Effector memory CD4-positive, alpha-beta T cell (primary cell): ENCODE data around the gene HOXC9.

Source experiments
- DNase-seq, 3 donors: peaks; one replicate each; pipeline ENCODE4 v3.0.0-alpha.2; 2020
- H3K27ac ChIP-seq: 2 replicates; pipeline ENCODE4 v1.7.0; 2013; ENCODE audit warnings: mild to moderate bottlenecking, low read length, moderate library complexity; ENCODE audit not compliant: insufficient read depth, poor library complexity, severe bottlenecking
- H3K27me3 ChIP-seq: replicated peaks from 2 replicates; pipeline ENCODE4 v1.7.0; 2013; ENCODE audit warnings: mild to moderate bottlenecking, low read length; ENCODE audit not compliant: insufficient read depth, control insufficient read depth, poor library complexity, severe bottlenecking
- H3K36me3 ChIP-seq: 2 replicates; pipeline ENCODE4 v1.7.0; 2013; ENCODE audit warnings: mild to moderate bottlenecking, low read length, moderate library complexity; ENCODE audit not compliant: control insufficient read depth, insufficient read depth
- H3K4me1 ChIP-seq: 2 replicates; pipeline ENCODE4 v1.7.0; 2013; ENCODE audit warnings: low read length, mild to moderate bottlenecking; ENCODE audit not compliant: control insufficient read depth, insufficient read depth, poor library complexity, severe bottlenecking
- H3K4me3 ChIP-seq: 2 replicates; pipeline ENCODE4 v1.7.0; 2013; ENCODE audit warnings: low read length, low read depth, mild to moderate bottlenecking; ENCODE audit not compliant: insufficient read depth, poor library complexity, severe bottlenecking
- H3K9me3 ChIP-seq: 2 replicates; pipeline ENCODE4 v1.7.0; 2013; ENCODE audit warnings: mild to moderate bottlenecking, low read length, moderate library complexity; ENCODE audit not compliant: control insufficient read depth

HOXC9 gene

GRCh38 chr12:53996240-53997203 lies 3.4 kb upstream of the HOXC9 start:
- no peak for DNase-seq
- Histone ChIP-seq H3K27ac (no peak overlapping the region), H3K4me3 (peak overlapping the region; percentile 65), H3K27me3 (peaks cover 98% of the 10 kb centered on the region), H3K9me3 (no peaks in the 10 kb centered on the region), H3K4me1 (peaks cover 44% of the 10 kb centered on the region), H3K36me3 (no peaks in the 10 kb centered on the region)

DNA sequence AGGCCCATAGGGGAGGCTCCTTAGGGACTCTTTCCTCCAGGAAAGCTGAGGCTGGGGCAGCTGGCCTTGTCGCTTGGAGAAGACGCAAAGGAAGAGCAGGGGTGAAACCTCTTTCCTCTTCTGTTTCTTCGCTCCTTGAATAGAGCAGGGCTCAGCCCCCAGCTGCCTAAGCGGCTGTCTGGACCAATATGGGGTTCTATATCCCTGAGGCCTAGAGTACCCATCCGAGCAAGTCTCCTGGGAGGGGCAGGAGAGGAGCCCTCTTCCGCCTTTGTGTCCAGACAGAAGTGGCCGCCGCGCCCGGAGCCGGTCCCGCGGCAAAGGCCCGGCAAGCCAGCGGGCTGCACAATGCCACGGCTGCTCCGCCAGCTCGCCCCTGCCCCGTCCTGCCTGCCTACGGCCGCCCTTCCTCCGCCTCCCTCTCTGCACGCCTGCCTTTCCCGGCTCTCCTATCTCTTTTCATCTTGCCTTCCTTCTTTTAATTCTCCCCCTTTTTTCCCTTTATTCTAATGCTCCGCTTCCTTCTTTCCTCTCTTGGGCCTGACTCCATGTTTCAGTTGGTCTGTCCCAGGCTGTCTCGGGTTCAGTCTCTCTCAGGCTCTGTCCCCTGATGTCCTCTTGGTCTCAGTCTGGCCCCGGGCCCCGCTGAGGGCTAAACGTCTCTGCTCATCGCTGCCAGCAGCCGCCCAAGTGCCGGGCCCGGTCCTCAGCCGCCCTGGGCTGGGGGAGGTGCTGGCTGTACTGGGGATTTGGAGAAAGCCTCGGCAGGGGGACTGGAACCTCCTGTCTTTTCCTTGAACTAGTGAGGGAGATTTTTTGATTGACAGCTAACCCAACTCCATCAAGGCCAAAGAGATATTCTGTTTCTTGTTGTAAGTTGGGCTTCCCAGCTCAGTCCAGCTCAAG lies 2.5 kb upstream of the HOXC9 start:
- no peak for DNase-seq
- Histone ChIP-seq H3K9me3 (no peaks in the 10 kb centered on the region), H3K4me3 (no peak overlapping the region), H3K27me3 (peaks cover 98% of the 10 kb centered on the region), H3K4me1 (peaks cover 44% of the 10 kb centered on the region), H3K36me3 (no peaks in the 10 kb centered on the region), H3K27ac (no peak overlapping the region)

- H3K4me1 ChIP-seq, result peaks cover 44% of the 10 kb centered on the region
- H3K27ac ChIP-seq, result no peak overlapping the region
- H3K9me3 ChIP-seq, result no peaks in the 10 kb centered on the region
- peaks cover 98% of the 10 kb centered on the region for H3K27me3 ChIP-seq
- no peak overlapping the region for H3K4me3 ChIP-seq
- no peak for DNase-seq
- H3K36me3 ChIP-seq, result no peaks in the 10 kb centered on the region
Observed at GRCh38 chr12:53998110-53998899, 1.7 kb upstream of the HOXC9 start.

DNA sequence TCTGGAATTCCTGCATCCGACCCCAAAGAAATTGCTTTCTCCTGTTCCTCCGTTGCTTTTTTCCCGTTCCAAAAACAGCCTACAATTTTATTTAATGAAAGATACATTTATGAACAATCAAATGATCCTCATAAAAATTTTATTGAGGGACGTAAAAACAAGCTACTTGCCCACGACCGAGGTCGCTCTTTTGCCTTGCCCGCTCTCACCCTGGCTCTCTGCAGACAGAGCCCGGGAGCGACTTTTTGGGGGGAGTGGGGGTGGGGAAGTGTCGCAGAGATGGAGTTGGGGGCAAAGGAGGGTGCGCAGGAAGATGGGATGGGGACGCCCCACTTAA lies 1.1 kb upstream of the HOXC9 start:
- H3K36me3 ChIP-seq, result no peaks in the 10 kb centered on the region
- peaks cover 44% of the 10 kb centered on the region for H3K4me1 ChIP-seq
- DNase-seq, result no peak
- no peak overlapping the region for H3K27ac ChIP-seq
- no peaks in the 10 kb centered on the region for H3K9me3 ChIP-seq
- no peak overlapping the region for H3K4me3 ChIP-seq
- peaks cover 96% of the 10 kb centered on the region for H3K27me3 ChIP-seq

- Histone ChIP-seq H3K4me3 (no peak overlapping the region), H3K27ac (no peak overlapping the region), H3K27me3 (peaks cover 96% of the 10 kb centered on the region), H3K4me1 (peaks cover 39% of the 10 kb centered on the region), H3K9me3 (no peaks in the 10 kb centered on the region), H3K36me3 (no peaks in the 10 kb centered on the region)
- no peak for DNase-seq
Observed at GRCh38 chr12:53999559-54000115, 324 bp upstream of the HOXC9 start.

DNA sequence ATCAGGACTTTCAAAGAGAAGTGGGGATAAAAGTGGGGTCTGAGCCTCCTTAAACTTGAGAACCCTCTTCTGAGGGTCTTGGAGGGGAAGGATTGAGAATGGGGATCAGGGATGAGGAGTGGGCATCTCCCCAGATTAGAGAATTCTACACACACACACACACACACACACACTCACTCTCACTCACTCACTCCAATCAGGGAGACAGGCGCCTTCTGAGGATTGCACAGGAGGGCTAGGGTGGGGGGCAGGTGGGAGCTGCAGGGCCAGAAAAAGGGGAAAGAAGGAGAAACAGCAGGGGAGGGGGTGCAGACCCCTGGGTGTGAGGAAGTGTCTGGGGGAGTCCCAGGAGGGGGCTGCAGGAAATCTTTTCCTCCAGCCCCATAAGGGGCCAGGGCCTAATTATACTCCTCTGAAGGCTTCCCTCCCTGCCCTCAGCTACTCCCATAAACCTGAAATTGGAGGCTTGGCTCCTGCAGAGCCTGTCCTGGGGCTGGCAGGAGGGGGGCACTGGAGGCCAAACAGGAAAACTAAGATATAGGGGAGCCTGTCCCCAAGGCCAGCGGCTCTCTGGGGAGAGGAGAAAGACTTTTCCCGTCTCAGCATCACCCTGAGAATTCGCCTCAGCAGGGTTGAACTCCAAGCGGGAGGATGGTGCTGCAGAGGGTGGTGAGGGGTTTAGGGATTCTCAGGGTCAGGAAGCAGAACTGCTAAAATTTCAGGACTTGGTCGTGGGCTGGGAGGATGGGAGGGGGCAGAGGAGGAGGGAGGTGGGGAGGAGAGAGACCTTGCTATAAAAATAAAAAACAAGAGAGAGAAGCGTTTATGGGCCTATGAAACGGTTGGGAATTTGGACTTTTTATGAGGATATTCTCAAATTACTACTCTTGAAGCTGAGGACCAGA lies 1.6 kb downstream of the HOXC9 start:
- Histone ChIP-seq H3K9me3 (no peaks in the 10 kb centered on the region), H3K4me1 (peaks cover 31% of the 10 kb centered on the region), H3K27me3 (peaks cover 96% of the 10 kb centered on the region), H3K36me3 (no peaks in the 10 kb centered on the region), H3K27ac (no peak overlapping the region), H3K4me3 (no peak overlapping the region)
- DNase-seq, result no peak

- H3K27me3 ChIP-seq, result peaks cover 96% of the 10 kb centered on the region
- H3K36me3 ChIP-seq, result no peaks in the 10 kb centered on the region
- peaks cover 29% of the 10 kb centered on the region for H3K4me1 ChIP-seq
- H3K9me3 ChIP-seq, result no peaks in the 10 kb centered on the region
- no peak overlapping the region for H3K4me3 ChIP-seq
- no peak overlapping the region for H3K27ac ChIP-seq
- DNase-seq, result no peak
Observed at GRCh38 chr12:54002278-54002914, 2.4 kb downstream of the HOXC9 start.

DNA sequence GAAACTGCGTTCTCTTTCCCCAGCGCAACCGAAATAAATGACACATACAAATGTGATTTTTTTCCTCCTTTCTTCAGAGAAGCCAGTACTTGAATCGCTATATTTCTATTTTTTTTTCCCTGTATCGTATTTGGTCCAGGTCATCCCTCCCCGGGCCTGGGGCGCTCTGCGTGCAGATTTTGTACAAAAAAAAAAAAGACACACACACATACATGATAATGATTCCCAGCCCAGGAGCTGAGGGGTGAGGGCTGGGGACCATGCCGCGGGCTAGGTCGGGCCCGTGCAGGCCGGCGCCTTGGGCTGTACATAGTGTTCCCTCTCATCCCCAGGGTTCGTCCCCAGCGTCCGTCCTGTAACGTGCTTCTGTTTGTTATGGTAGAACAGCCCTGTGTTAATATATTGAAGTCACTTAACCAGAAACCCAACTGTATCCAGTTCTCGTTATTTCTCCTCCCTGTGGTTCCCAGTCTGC lies 3.0 kb downstream of the HOXC9 start:
- H3K4me1 ChIP-seq, result peaks cover 26% of the 10 kb centered on the region
- H3K9me3 ChIP-seq, result no peaks in the 10 kb centered on the region
- H3K27me3 ChIP-seq, result peaks cover 96% of the 10 kb centered on the region
- H3K4me3 ChIP-seq, result no peak overlapping the region
- no peaks in the 10 kb centered on the region for H3K36me3 ChIP-seq
- DNase-seq, result no peak
- H3K27ac ChIP-seq, result no peak overlapping the region
